ENCODE results near the gene MAPK8IP3.

GRCh38 chr16:1762879-1763520 is 57.0 kb downstream of the MAPK8IP3 start:
- TF ChIP-seq RAD21 (IDR thresholded peaks at IDR 0.05; ENCODE audit: low read depth) (no peak), REST (IDR thresholded peaks at IDR 0.05; ENCODE audit: low read depth) (no peak), CREB1 (IDR thresholded peaks at IDR 0.05; ENCODE audit: low read depth) (no peak), TEAD4 (IDR thresholded peaks at IDR 0.05) (no peak), FOXM1 (IDR thresholded peaks at IDR 0.05; ENCODE audit: borderline replicate concordance, low read depth) (no peak), EP300 (IDR thresholded peaks at IDR 0.05; ENCODE audit: borderline replicate concordance) (no peak), YY1 (IDR thresholded peaks at IDR 0.05; ENCODE audit: low read depth) (no peak), CEBPB (IDR thresholded peaks at IDR 0.05) (no peak), EGR1 (IDR thresholded peaks at IDR 0.05) (no peak), NFIC (IDR thresholded peaks at IDR 0.05) (peak; percentile 69), TAF1 (IDR thresholded peaks at IDR 0.05; ENCODE audit: low read depth) (no peak), ZBTB7A (IDR thresholded peaks at IDR 0.05; ENCODE audit: low read depth) (no peak)
- TF ChIP-seq, protein P1, sequence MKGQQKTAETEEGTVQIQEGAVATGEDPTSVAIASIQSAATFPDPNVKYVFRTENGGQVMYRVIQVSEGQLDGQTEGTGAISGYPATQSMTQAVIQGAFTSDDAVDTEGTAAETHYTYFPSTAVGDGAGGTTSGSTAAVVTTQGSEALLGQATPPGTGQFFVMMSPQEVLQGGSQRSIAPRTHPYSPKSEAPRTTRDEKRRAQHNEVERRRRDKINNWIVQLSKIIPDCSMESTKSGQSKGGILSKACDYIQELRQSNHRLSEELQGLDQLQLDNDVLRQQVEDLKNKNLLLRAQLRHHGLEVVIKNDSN (IDR thresholded peaks at IDR 0.05), result no peak
- TF ChIP-seq, protein P2, sequence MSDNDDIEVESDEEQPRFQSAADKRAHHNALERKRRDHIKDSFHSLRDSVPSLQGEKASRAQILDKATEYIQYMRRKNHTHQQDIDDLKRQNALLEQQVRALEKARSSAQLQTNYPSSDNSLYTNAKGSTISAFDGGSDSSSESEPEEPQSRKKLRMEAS (IDR thresholded peaks at IDR 0.05), result no peak
